GM18498 (cell line): ENCODE results near the gene TYMP.

ENCODE experiments used
- ATAC-seq: cut with Tn5 transposase; IDR thresholded peaks from one replicate; pipeline ENCODE4 v1.9.1; 2021; ENCODE audit warnings: mild to moderate bottlenecking, moderate library complexity; ENCODE audit not compliant: unreplicated experiment

TYMP gene

GRCh38 chr22:50563413-50564160 is 33.8 kb upstream of the TYMP start:
- ATAC-seq = no peak

GRCh38 chr22:50562523-50563412 is 33.0 kb upstream of the TYMP start, which contains the start of gene SYCE3:
Gene SYCE3 (minus strand): TSS chr22:50562919. CDS start chr22:50556405, 6,514 bp downstream.
- ATAC-seq = peak; percentile 97

- ATAC-seq = no peak
These were observed 31.9 kb upstream of the TYMP start for GRCh38 chr22:50561401-50562358.

- ATAC-seq = no peak
These were observed 30.2 kb upstream of the TYMP start for GRCh38 chr22:50560034-50560433.

GRCh38 chr22:50556703-50557102 is 26.9 kb upstream of the TYMP start:
- no peak for ATAC-seq

- ATAC-seq = no peak
These were observed 23.5 kb upstream of the TYMP start for GRCh38 chr22:50553310-50553709.

- ATAC-seq = no peak
These were observed 21.4 kb upstream of the TYMP start for GRCh38 chr22:50551160-50551752.

GRCh38 chr22:50550395-50550794 is 20.6 kb upstream of the TYMP start:
- ATAC-seq = no peak

- ATAC-seq = no peak
These were observed 19.3 kb upstream of the TYMP start for GRCh38 chr22:50548921-50549790.

- ATAC-seq = no peak
These were observed 18.5 kb upstream of the TYMP start for GRCh38 chr22:50548040-50548920.

- ATAC-seq = no peak
These were observed 17.6 kb upstream of the TYMP start for GRCh38 chr22:50547263-50547985.

- ATAC-seq = no peak
These were observed 16.8 kb upstream of the TYMP start for GRCh38 chr22:50546326-50547262.

- no peak for ATAC-seq
These were observed 15.9 kb upstream of the TYMP start, which contains the start of gene KLHDC7B for GRCh38 chr22:50545522-50546325. Gene KLHDC7B (plus strand): TSS chr22:50545899. CDS start chr22:50546244, 345 bp downstream.

GRCh38 chr22:50544746-50545253 is 15.0 kb upstream of the TYMP start:
- ATAC-seq = no peak

GRCh38 chr22:50544078-50544745 is 14.4 kb upstream of the TYMP start:
- ATAC-seq = no peak
